Measurements from ENCODE around the gene SIAH3. TPM values are rescaled to one million over a fixed set of nuclear protein-coding genes. Genes with fewer than 3 reads are reported as not detected.

SIAH3 gene
- total and polyA plus RNA-seq, 10 of the 15 experiments (the other 5 are each of a cell fraction or from before 2014, with no cell fraction given) = not detected

DNA sequence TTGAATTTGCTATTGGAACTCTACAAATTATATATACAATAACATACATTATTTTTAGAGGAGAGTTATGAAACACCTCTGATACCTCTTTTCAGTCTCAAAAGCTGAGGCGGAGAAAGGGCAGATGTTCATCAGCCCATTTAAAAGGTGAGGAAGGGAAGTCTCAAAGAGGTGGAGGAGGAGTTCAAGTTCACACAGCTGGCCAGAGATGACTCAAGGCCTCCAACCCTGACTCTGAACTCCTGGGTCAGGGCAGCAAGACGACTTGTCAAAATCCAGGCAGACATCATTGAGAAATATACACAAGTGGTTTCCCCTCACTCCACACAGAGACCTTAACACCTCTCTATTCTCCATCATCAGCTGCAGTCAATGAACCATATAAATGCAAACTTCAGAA lies 2.1 kb downstream of the SIAH3 start:
- Histone ChIP-seq H3K27ac (ENCODE audit: control insufficient read depth, insufficient read depth) (no peak overlapping the region), H3K9ac (ENCODE audit: control insufficient read depth, insufficient read depth, low read length) (no peak overlapping the region), H3K4me3 (no peak overlapping the region), H2AFZ (ENCODE audit: control insufficient read depth, low read depth, low read length) (no peak overlapping the region), H4K20me1 (ENCODE audit: control insufficient read depth, insufficient read depth) (no peaks in the 10 kb centered on the region), H3K4me1 (ENCODE audit: control insufficient read depth, insufficient read depth, low read length) (peaks cover 11% of the 10 kb centered on the region), H3K27me3 (replicated peaks in 1 of 2; ENCODE audit: control insufficient read depth in 2 of 2, insufficient read depth in 2 of 2, low read length in 1 of 2) (peaks cover 0 to 26% of the 10 kb centered on the region in 2 experiments), H3K4me2 (ENCODE audit: control insufficient read depth, insufficient read depth) (no peak overlapping the region), H3K79me2 (ENCODE audit: control insufficient read depth, insufficient read depth, low read length) (no peaks in the 10 kb centered on the region), H3K9me3 (replicated peaks; ENCODE audit: control insufficient read depth, insufficient read depth, low read length) (no peaks in the 10 kb centered on the region), H3K36me3 (ENCODE audit: control insufficient read depth in 2 of 2, insufficient read depth in 2 of 2, low read length in 1 of 2) (no peaks in the 10 kb centered on the region)
- CTCF ChIA-PET = no interaction called here
- DNase-seq (ENCODE audit: low read depth, low spot score) (no peak), FAIRE-seq (no peak), ATAC-seq (no peak)
- WGBS (ENCODE audit: insufficient coverage, insufficient replicate concordance, low lambda C conversion rate, missing lambda C conversion rate) = 44% methylated on average over 2 of the region's 2 CpGs
- RAD21 ChIA-PET (ENCODE audit: unreplicated experiment) = no interaction called here
- intact Hi-C loops (cut with micrococcal nuclease; ENCODE audit: unreplicated experiment) (no loop called here), in situ Hi-C loops (cut with MboI) (no loop called here)
- SMC1A ChIA-PET (ENCODE audit: uncharacterized antibody, unreplicated experiment) = interaction anchor here (0.7 to 0.9 kb wide), 2 partner anchors 10 to 24 kb away, joined by 3 read pairs; no protein-coding TSS in a partner anchor
- POLR2A ChIA-PET = no interaction called here
- BruUV-seq (replicated peaks) = no TSS peak
- no peak for TF ChIP-seq PAX5 (IDR thresholded peaks at IDR 0.05; ENCODE audit: borderline replicate concordance, low read depth, low read length)
- TF ChIP-seq, protein P1, sequence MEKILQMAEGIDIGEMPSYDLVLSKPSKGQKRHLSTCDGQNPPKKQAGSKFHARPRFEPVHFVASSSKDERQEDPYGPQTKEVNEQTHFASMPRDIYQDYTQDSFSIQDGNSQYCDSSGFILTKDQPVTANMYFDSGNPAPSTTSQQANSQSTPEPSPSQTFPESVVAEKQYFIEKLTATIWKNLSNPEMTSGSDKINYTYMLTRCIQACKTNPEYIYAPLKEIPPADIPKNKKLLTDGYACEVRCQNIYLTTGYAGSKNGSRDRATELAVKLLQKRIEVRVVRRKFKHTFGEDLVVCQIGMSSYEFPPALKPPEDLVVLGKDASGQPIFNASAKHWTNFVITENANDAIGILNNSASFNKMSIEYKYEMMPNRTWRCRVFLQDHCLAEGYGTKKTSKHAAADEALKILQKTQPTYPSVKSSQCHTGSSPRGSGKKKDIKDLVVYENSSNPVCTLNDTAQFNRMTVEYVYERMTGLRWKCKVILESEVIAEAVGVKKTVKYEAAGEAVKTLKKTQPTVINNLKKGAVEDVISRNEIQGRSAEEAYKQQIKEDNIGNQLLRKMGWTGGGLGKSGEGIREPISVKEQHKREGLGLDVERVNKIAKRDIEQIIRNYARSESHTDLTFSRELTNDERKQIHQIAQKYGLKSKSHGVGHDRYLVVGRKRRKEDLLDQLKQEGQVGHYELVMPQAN (conservative IDR thresholded peaks at IDR 0.05) = no peak
- TF ChIP-seq CBX5 (IDR thresholded peaks at IDR 0.05; ENCODE audit: low read depth) = no peak
- TF ChIP-seq, protein P2, sequence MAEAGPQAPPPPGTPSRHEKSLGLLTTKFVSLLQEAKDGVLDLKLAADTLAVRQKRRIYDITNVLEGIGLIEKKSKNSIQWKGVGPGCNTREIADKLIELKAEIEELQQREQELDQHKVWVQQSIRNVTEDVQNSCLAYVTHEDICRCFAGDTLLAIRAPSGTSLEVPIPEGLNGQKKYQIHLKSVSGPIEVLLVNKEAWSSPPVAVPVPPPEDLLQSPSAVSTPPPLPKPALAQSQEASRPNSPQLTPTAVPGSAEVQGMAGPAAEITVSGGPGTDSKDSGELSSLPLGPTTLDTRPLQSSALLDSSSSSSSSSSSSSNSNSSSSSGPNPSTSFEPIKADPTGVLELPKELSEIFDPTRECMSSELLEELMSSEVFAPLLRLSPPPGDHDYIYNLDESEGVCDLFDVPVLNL (IDR thresholded peaks at IDR 0.05; ENCODE audit: low read depth, low read length) = no peak
- TF ChIP-seq NFYB (IDR thresholded peaks at IDR 0.05; ENCODE audit: insufficient read depth, low read depth, low read length) = no peak
- no peak for TF ChIP-seq CBX3 (IDR thresholded peaks at IDR 0.05; ENCODE audit: borderline replicate concordance, low read depth)
- TF ChIP-seq EGR1 (IDR thresholded peaks at IDR 0.05; ENCODE audit: borderline replicate concordance in 1 of 2, low read depth in 2 of 2, low read length in 2 of 2) = no peak
- no peak for TF ChIP-seq TBL1XR1 (IDR thresholded peaks at IDR 0.05; ENCODE audit: low read depth, low read length)
- TF ChIP-seq TARDBP (IDR thresholded peaks at IDR 0.05; ENCODE audit: borderline replicate concordance) = no peak
- TF ChIP-seq SUPT20H (IDR thresholded peaks at IDR 0.05; ENCODE audit: borderline replicate concordance, control insufficient read depth, low read depth, low read length) = no peak
- no peak for TF ChIP-seq TAF1 (IDR thresholded peaks at IDR 0.05; ENCODE audit: borderline replicate concordance, low read depth, low read length)
- TF ChIP-seq PML (IDR thresholded peaks at IDR 0.05; ENCODE audit: low read length) = no peak
- no peak for TF ChIP-seq BCLAF1 (IDR thresholded peaks at IDR 0.05)
- TF ChIP-seq ZBED1 (IDR thresholded peaks at IDR 0.05; ENCODE audit: borderline replicate concordance) = no peak
- TF ChIP-seq ZNF384 (IDR thresholded peaks at IDR 0.05; ENCODE audit: borderline replicate concordance, low read depth, low read length) = no peak
- TF ChIP-seq POU2F2 (IDR thresholded peaks at IDR 0.05; ENCODE audit: borderline replicate concordance, low read depth, low read length) = no peak
- no peak for TF ChIP-seq KLF5 (IDR thresholded peaks at IDR 0.05; ENCODE audit: partially characterized antibody)

Data from GM12878 (cell line).